IPS-NIHi7 (cell line): ENCODE results near the gene ANO6.
"Not testable (repeated sequence)": the region's sequence is repeated elsewhere in the genome, so short reads cannot be mapped to it uniquely, and the experiment has no call there.

Experiments
- DNase-seq: peaks from one replicate; pipeline ENCODE4 v3.0.0; 2012; ENCODE audit warnings: mixed read lengths; ENCODE audit errors: extremely low spot score

Gene ANO6

GRCh38 chr12:45242180-45242579 is 26.3 kb downstream of the ANO6 start:
- DNase-seq, result no peak

DNA sequence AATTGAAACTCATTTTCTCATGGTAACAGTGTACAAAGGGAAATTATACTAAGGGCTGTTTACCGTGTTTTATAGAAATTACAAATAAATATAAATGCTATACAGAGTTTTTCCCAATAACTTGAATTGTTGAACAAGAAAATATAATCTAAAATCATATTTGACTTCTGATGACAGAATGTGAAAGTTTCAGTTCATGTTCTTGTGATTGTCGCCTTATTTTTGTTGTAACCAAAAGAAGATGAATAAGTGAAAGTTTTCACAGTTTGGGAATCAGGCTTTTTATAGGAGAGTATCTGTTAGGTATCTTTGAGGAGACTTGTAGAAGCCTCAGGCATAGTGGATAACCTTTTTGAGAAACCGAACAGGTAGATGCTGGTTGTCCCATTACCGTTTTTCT is 28.1 kb downstream of the ANO6 start:
- no peak for DNase-seq

- no peak for DNase-seq
Measured at GRCh38 chr12:45244561-45245343, 28.9 kb downstream of the ANO6 start.

DNA sequence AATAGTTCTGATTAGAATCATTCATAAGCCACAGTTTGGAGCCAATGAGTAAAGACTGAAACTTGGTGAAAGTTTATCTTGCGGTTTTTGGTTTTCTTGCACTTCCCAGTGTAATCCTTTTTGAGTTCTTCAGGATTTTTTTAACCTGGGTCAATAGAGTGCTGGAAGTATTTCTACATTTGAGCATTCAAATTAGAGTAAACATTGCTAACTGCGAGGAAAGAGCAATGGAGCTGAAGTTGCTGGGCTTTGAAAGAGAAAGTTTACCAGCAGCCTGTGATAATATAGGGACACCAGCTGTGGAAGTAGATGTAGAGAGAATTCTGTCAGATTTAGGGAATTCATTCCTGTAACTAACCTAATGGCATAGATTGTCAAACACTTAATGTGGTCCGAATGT is 30.3 kb downstream of the ANO6 start:
- DNase-seq, result no peak

DNA sequence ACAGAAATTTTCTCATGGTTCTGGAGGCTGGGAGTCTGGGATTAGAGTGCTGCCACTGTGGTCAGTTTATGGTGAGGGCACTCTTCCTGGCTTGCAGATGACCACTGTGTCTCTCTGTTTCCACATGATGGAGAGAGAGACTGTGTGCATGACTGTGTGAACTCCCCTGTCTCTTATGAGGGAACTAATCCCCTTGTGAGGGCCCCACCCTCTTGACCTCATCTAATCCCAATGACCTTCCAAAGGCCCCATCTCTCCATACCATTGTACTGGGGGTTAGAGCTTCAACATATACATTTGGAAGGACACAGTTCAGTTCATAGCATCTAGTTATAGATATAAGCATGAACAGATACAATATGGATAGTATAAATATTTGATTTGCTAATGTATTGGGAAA is 31.7 kb downstream of the ANO6 start:
- no peak for DNase-seq

GRCh38 chr12:45248095-45248494 is 32.2 kb downstream of the ANO6 start:
- DNase-seq, result no peak

DNA sequence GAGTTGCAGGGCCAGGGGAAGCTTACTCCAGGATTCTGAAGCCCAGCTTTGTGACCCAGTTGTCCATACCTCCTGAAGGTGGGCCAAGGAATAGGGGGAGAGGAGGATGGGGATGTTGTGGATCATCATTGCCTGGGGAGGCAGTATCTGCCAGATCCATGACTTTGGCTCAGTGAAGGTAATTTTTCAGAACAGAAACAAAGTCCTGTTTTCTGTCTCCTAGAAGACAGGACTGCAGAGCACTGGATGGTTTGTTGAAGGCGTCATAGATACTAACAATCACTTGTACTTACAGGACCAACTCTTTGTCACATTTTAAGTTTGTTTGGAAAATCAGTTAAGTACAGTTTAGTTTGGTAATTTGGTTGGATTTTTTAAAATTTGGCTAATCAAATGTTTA is 38.4 kb downstream of the ANO6 start:
- DNase-seq, result no peak

GRCh38 chr12:45256721-45257120 is 40.8 kb downstream of the ANO6 start:
- no peak for DNase-seq

DNA sequence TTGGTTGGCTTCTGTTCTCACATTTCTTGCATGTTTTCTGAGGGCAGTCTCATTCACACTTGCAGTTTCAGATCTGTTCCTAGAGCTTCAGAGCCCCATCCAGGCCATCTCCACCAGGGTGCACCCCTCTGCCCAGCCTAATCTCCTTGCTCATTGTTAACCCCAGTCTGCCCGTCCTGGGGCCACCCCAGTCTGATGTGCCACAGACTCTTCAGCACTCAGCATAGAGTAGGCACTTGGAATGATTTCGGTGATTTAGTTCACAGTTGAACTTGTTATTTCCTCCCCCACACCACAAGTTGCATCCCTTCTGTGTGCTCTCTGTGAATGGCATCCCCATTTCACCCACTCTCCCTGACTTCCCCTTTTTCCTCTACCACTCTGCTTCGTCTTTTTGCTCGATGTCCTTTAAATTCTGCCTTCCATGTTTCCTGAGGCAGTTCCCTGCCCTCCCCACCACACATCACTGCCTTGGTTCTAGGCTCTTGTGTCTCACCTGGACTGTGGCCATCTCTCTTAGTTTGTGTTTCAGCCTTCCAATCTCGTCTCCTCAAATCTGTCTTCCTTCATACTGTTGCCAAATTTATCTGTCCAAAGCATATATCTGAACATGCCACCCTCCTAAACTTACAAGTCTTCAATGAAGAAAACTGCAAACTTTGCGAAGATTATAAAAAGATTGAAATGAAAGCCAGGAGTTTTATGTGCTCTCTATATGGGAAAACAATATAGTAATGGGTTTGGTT is 41.5 kb downstream of the ANO6 start:
- DNase-seq, result no peak

GRCh38 chr12:45259675-45260074 is 43.8 kb downstream of the ANO6 start:
- DNase-seq, result no peak

GRCh38 chr12:45260104-45260815 is 44.4 kb downstream of the ANO6 start:
- no peak for DNase-seq

GRCh38 chr12:45260854-45261253 is 45.0 kb downstream of the ANO6 start:
- no peak for DNase-seq

DNA sequence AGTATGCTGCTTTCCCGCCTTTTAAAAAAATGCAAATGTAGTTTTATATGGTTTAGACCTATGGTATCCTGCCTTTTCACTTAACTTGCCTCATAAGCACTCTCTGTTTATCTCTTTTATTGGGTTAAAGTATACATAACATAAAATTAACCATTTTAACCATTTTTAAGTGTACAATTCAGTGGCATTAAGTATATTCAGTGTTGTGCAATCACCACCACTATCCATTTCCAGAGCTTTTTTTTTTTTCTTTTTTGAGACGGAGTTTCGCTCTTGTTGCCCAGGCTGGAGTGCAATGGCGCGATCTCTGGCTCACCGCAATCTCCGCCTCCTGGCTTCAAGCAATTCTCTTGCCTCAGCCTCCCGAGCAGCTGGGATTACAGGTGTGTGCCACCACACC is 46.3 kb downstream of the ANO6 start:
- not testable (repeated sequence) for DNase-seq

- no peak for DNase-seq
Measured at GRCh38 chr12:45263587-45263986, 47.7 kb downstream of the ANO6 start.

DNA sequence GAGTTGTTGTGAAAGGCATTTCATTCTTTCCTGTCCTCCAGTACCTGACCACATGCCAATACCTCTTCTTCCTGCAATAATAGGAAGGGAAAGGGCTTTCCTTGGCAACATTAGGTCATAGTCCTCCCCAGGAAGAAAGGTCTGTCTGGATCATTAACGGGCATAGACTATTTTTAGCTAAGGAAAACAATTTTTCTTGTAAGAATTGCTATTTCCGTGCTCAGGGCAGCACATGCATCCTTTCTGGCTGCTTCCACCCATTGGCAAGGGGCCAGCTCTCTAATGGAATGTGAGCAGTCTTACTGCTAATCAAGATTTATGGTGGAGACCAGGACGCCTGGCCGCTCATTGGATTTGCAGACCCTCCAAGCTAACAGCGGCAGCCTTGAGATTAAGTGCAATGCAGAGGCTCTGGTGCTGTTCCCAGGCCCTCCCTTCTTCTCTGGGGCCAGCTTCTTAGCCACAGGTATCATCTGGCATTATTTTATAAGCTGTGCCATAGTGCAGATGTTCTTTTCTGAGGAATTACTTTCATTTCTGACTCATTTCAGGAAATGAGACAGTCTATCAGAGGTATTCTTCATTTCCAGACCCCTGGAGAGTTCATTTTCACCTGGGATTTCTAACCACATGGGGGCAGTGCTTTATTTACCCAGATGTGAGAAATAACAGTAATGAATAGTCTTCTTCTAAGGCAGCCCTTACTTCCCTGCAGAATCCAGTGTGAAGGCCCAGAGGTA is 52.9 kb downstream of the ANO6 start:
- peak; percentile 33 for DNase-seq

GRCh38 chr12:45269412-45269751 is 53.5 kb downstream of the ANO6 start:
- DNase-seq, result no peak

GRCh38 chr12:45270951-45271350 is 55.1 kb downstream of the ANO6 start:
- DNase-seq, result no peak

DNA sequence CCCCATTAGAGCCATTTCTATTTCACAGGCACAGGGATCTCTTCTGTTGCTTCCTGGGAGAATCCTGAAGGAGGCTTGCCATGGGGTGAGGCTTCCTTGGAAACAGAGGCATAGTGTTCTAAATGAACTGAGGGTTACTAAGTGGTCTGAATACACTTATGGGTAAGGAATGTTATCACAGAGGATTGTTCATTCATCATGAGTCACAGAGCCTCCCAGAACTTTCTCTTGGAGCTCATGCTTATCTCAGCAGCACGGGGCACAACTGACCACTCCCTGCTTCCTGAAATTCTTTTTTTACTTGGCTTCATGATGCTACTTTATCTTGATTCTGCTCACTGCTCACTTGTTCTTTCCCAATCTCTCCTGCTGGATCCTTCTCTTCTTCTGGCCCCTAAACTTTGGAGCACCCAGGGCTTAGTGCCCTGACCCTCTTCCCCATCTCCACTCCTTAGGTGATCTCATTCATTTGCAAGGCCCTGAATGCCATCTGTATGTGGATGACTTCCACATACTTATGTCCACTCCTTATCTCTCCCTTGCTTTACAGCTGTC is 57.9 kb downstream of the ANO6 start:
- peak; percentile 19 for DNase-seq

DNA sequence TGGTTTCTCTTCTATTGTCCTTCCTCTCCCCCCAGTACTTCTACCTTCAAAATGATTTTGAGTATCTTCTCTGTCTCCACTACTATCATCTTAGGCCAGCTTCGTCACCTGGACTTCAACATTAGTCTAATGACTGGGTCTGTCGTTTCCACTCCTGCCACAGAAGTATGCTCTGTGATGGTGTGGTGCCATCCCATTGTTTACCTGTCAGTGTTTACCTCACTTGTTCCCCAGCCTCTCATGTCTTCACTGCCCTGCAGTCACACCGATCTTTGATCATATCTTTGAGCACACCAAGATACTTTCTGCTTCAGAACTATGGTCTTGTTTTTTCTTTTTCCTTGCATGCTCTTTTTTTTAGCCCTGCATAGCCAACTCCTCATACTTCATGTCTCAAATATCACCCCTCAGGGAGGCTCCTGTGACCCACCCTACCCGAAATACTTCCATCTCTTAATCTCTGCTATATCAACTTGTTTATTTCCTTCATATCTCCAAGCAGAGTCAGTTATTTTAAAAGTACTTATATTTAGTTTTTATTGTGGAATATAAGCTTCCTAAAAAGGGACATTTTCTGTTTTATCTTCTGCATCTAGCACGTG is 60.4 kb downstream of the ANO6 start:
- no peak for DNase-seq

DNA sequence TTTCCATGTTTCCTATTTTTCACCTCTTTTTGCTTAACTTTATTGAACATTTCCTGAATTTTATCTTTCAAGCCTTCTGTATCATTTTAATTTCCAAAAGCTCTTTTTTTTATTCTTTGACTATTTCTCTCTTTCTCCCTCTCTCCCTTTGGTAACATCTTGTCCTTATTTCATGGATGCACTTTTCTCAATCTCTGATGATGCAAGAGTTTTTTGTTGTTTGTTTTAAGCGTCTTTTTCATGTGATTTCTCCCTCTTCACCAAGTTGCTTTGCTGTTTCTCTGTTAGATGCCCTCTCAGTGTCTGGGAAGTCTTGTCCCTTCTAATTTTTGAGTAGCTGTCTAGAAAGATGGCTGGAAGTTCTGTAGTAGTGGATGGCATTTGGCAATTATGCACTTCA is 62.6 kb downstream of the ANO6 start:
- DNase-seq, result no peak
